Glomerular visceral epithelial cell (primary cell): ENCODE data around the gene TBC1D12.
"Not testable (repeated sequence)": the region's sequence is repeated elsewhere in the genome, so short reads cannot be mapped to it uniquely, and the experiment has no call there.

Experiments used
- DNase-seq: peaks from one replicate; pipeline ENCODE4 v3.0.0-alpha.2; 2016; ENCODE audit errors: extremely low spot score

Gene TBC1D12

GRCh38 chr10:94402204-94402842 lies at the start of gene TBC1D12:
TSS of gene TBC1D12 (plus strand) at chr10:94402541. CDS start at chr10:94402614, 73 bp downstream.
- DNase-seq = peak; percentile 97

DNA sequence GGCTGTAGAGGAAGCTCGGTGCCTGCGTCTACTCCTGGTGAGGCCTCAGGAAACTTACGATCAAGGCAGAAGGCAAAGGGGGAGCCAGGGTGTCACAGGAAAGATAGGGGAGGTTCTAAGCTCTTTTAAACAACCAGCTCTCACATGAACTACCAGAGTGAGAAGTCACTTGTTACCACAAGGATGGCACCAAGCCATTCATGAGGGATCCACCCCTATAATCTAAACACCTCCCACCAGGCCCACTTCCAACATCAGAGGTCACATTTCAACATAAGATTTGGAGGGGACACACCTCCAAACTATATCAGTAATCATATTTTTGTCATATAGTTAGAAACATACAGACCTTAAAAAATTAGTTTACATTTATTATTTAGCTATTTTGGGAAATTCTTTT lies 49.0 kb upstream of the TBC1D12 start:
- no peak for DNase-seq

DNA sequence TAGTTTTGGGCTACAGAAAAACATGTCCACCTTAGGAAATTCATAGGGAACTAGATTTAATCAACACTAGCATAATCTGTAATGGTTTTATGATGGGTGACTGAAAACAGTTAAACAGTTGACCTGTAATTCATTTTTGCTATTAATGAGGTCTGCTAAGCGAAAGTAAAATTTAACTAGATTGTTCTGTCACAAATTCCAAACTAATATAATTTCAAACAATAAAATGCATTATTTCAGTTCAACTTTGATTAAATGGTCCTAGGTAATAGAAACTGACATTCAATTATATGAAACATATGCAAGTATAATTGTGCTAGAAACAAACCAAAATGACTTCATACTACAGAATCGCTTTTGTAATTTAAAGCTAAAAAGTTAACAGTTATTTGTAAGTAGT lies 46.5 kb upstream of the TBC1D12 start:
- no peak for DNase-seq

GRCh38 chr10:94357193-94357592 lies 45.1 kb upstream of the TBC1D12 start:
- DNase-seq = no peak

GRCh38 chr10:94358480-94358879 lies 43.9 kb upstream of the TBC1D12 start:
- peak; percentile 91 for DNase-seq

DNA sequence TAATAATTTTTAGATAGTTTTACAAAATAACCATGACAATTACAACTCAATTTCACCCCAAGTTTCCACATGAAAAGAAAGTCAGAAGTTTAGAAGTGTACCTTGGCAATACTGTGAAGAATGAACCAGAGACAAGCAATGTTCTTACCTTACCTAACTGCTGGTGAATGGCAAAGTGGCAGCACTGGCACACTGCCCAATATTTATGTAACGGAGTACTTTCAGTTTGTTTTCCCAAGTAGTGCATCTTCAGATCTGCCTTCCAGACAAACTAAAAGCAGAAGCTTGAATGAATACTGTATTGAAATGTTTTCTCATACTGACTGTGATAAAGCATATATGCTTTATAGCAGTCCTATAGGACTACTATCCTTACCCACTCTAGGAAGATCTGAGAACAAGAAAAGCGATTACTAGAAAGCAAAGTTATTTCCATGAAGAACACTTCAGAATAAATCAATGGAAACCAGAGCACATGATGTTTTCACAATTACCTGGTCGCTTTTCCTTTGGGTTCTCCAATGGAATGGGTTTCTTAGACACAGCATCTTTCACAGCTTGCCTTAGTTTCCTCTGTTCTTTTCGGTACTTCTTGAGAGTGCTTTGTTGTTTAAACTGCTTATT lies 41.1 kb upstream of the TBC1D12 start:
- peak; percentile 54 for DNase-seq

- DNase-seq = peak; percentile 96
Observed at GRCh38 chr10:94362360-94363250, 39.7 kb upstream of the TBC1D12 start, which contains the start of gene NOC3L. TSS of gene NOC3L (minus strand) at chr10:94362939. CDS start at chr10:94362838, 101 bp downstream.

DNA sequence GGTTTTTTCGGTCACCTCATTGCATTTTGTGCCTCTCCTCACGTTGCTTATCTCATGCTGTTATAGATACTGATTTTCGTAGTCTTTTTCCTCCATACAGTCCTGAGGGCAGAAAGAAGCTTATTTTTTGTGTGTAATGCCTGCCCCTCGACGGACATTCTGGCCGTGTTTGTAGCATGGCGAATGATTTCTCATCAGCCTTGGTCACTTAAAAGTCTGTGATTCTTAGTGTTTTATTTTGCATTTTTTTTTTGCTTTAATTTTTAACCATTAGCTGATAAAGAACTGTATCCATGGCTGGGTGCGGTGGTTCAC lies 39.1 kb upstream of the TBC1D12 start:
- DNase-seq = no peak

DNA sequence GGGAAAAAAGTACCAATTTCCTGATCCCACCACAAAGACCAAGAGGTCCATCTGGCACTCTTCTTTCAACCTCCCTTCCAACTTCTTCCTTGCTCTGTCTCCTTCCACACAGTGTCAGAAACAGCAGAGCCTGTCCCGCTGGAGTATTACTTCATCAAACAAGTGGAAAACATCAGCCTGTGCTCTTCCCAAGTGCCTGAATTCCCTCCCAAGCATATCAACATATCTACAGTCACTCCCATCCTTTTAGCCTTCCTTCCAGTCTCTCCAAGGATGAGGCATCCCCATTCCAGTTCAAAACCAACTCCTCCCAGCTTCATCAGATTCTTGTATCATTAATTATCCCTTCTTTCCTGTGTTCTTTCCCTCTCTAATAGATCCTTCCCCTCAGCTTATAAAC lies 37.9 kb upstream of the TBC1D12 start:
- DNase-seq = no peak

- DNase-seq = no peak
Observed at GRCh38 chr10:94366382-94366781, 36.0 kb upstream of the TBC1D12 start.

GRCh38 chr10:94370501-94370900 lies 31.8 kb upstream of the TBC1D12 start:
- DNase-seq = no peak

DNA sequence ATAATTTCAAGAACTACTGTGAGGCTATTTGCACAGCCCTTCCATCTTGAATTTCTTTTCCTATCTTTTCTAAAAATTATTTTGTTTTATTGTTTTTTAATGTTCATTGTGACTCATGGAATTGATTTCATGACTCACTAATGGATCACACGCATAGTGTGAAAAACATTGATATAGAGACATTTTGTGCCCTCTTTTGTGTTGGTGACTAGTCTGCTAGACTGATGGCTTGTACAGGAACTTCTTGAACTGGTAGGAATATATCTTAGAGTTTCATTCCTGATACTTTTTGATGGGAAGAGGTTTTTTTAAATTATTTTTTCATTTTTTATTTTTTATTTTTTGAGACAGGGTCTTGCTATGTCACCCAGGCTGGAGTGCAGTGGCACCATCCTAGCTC lies 27.0 kb upstream of the TBC1D12 start:
- no peak for DNase-seq

GRCh38 chr10:94376865-94377264 lies 25.5 kb upstream of the TBC1D12 start:
- no peak for DNase-seq

DNA sequence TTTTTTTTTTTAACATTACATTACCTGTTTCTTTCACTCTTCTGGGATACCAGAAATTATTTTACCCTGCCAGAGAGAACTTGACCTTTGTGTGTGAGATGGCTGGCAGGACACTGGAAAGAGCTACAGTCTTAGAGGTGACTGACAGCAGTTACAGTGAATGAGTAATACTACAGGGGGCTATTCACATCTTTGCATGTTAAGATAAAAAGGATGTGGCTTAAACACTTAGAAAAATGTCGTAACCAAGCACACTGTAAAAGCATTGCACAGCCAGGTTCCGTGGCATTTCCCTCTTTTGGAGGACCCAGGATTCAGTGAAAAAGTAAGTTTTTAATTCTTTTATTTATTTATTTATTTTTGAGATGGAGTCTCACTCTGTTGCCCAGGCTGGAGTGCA lies 18.8 kb upstream of the TBC1D12 start:
- no peak for DNase-seq

DNA sequence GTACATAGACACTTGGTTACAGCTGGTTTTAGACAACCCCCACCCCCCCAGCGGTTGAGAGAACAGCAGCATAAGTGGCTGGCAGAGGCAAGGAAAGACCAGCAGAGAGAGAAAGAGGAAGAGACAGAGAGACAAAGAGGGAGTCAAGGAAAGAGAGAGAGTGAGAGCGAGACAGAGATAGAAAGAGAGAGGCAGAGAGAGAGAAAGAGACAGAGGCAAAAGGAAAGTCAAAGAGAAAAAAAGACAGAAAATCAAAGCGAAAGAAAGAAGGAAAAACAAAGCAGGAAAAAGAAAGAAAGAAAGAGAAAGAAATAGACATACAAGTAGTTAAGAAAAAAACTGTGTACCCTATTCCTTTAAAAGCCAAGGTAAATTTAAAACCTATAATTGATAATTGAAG lies 16.6 kb upstream of the TBC1D12 start:
- DNase-seq = not testable (repeated sequence)

GRCh38 chr10:94392117-94392516 lies 10.2 kb upstream of the TBC1D12 start:
- DNase-seq = not testable (repeated sequence)

DNA sequence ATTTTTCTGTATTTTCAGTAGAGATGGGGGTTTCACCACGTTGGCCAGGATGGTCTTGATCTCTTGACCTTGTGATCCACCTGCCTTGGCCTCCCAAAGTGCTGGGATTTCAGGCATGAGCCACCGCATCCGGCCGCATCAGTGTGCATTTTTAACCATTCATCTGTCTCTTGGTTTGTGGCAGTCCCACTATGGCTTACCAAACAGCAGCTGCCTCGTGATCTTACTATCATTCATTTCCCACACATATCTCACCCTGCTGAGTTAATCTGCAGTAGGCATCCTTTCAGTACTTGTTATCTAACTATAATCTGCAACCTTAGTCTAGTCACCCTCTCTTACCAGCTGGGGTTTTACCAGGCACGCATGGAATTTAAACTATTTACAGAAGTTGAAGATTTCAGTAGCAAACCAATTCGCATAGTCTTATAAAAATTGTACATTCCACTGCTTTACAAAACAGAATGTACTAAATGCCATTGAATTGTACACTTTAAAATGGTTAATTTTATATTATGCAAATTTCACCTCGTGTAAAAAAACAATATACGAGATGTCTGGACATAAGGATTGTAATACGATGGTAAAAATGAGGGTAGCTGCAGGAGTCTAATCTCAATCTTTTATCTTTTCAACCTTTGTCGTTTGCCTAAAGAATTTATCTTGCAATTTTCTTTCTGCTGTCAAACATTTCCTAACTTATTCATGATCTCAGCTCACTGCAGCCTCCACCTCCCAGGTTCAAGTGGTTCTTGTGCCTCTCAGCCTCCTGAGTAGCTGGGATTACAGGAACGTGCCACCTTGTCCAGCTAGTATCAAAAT lies 4.6 kb upstream of the TBC1D12 start:
- DNase-seq = peak; percentile 90

DNA sequence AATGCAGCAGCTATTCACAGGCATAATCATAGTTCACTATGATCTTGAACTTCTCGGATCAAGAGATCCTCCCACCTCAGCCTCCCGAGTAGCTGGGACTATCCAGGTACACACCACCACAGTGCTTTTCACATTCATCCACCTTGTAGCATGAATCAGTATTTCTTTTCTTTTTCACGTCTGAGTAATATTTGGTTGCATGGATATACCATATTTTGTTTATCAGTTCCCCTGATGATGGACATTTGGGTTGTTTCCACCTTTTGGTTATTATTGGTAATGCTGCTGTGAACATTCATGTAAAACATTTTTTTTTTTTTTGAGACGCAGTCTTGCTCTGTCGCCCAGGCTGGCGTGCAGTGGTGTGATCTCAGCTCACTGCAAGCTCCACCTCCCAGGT lies 3.6 kb upstream of the TBC1D12 start:
- DNase-seq = no peak

DNA sequence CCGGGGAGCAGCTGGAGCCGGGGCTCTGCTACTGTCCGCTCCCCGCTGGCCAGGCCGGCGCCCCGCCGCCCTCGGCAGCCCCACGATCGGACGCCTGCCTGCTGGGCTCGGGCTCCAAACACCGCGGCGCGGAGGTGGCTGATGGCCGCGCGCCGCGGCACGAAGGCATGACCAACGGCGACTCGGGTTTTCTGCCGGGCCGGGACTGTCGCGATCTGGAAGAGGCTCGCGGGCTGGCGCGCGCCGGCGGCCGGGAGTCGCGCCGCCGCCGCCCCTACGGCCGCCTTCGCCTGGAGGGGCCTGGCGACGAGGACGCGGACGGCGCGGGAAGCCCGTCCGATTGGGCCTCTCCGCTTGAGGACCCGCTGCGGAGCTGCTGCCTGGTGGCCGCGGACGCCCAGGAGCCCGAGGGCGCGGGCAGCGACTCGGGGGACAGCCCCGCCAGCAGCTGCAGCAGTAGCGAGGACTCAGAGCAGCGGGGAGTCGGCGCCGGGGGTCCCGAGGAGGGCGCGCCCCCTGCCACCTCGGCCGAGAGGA lies 570 bp downstream of the TBC1D12 start:
- peak; percentile 47 for DNase-seq

GRCh38 chr10:94403380-94404213 lies 1.3 kb downstream of the TBC1D12 start:
- peak; percentile 85 for DNase-seq

- no peak for DNase-seq
Observed at GRCh38 chr10:94405406-94405805, 3.1 kb downstream of the TBC1D12 start.
